GM18873 (cell line): ENCODE measurements around the gene TFCP2L1.

Source experiments
- ATAC-seq: cut with Tn5 transposase; IDR thresholded peaks from one replicate; pipeline ENCODE4 v1.9.1; 2021; ENCODE audit warnings: mild to moderate bottlenecking, moderate library complexity, moderate number of reproducible peaks; ENCODE audit not compliant: unreplicated experiment, low FRiP score

The TFCP2L1 gene

DNA sequence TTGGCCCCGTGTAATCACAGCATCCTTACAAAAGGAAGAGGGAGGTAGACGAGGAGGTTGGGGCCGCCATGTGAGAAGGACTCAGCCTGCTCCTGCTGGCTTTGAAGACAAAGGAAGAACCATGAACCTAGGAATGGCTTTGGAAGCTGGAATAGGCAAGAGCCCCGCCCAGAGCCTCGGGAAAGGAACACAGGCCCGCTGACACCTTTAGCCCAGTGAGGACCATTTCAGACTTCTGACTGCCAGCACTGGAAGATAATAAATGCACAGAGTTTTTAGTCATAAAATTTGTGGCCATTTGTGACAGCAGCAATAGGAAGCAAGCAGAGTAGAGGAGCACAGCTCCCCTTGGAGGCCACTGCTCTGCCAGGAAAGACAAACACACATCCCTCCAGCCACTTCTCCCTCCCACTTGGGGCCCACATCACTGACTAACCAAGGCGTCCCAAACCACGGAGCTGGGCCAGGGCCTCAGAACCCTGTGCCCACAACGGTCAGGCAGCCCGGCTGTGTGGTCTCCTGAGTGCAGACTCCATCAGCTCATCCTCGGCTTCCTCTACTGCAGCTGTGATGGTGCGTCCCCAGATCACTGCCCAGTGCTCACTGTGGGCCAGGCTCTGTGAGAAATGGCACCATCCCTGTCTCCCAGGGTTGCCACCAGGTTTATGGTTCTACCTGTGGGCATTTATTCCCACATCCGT, 39.7 kb downstream of the TFCP2L1 start:
- no peak for ATAC-seq

- ATAC-seq, result no peak
Observed at GRCh38 chr2:121244616-121245015, 40.4 kb downstream of the TFCP2L1 start.

- ATAC-seq, result no peak
Observed at GRCh38 chr2:121243821-121244460, 41.1 kb downstream of the TFCP2L1 start.

- ATAC-seq, result no peak
Observed at GRCh38 chr2:121242976-121243375, 42.0 kb downstream of the TFCP2L1 start.

DNA sequence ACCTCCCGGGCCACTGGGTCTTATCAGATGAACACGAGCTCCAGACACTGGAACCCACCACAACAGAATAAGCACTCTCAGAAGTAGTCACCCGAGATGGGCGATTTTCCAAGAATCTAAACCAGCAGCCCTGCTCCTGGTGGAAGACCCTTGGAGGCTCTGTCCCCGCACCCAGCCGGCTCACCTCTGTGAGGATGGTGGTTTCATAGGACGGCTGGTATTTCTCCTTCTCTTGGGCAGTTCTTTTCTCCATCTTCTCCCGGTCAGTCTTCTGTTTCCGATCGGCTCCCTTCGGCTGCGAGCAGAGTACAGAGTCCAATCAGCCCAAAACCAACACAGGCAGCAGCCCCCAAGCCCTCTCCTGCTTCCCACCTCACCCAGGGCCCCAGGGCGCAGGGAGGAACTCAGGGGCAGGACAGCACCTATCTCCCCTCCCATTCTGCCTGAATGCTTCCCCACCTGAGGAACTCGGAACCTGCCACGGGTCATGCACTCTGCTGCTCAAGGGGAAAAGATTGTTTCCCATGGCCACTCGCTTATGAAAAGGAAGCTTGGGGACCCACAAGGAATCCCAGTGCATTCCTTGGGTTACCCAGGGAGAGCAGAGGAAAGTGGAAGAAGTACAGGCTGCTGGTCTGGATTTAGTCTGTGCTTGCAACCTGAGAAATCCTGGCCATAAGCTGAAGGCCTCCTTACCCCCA, 42.7 kb downstream of the TFCP2L1 start:
- ATAC-seq, result no peak

GRCh38 chr2:121241466-121241865, 43.5 kb downstream of the TFCP2L1 start:
- no peak for ATAC-seq

GRCh38 chr2:121240436-121240835, 44.6 kb downstream of the TFCP2L1 start:
- no peak for ATAC-seq

DNA sequence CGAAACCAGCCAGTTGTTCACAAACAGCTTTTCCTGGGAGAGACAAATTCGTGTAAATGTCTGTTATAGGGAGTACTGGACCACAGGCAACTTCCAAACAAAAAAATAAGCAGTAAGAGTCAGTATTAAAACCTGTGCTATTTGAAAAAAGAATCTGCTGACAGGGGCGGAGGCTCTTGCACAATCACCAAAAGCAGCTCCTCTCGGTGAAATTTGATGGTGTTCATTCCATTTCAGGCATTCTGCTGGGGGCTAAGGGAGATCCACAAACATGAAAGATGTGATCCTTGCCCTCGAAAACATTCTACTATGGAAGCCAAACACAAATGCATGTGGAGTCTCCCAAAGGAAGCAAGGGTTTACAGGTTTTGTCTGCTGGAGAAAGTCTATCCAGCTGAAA, 45.0 kb downstream of the TFCP2L1 start:
- ATAC-seq, result no peak

- ATAC-seq, result no peak
Observed at GRCh38 chr2:121239471-121239870, 45.5 kb downstream of the TFCP2L1 start.

GRCh38 chr2:121238828-121239227, 46.2 kb downstream of the TFCP2L1 start:
- ATAC-seq, result no peak

DNA sequence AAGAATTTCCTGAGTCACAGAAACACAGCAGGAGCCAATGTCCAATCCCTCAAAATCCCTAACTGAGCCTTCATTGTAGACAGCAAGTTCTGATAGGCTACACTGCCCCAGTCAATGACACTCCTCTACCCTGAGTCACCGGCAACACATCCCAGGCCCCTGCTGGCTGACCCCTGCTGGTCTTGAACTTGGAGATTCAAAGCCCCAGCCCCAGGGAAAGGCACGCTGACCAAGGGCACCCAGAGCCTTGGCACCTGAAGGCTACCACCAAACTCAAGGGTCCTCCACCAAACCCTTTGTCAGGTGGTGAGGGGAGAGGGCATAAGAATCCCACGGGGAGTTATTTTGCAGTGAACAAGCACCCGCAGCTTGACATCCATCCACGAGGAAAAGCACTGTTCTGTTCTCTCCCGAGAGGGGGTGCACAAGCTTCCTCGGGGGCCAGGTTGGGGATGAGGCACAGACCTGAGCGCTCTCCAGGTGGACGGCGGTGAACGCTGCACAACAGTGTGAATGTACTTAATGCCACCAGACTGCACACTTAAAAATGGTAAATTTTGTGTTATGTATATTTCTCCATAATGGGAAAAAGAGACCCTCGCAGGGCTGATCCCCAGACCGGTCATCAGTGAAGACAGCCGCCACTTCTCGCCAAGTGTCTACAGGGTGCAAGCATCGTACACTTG, 46.9 kb downstream of the TFCP2L1 start:
- ATAC-seq, result no peak

DNA sequence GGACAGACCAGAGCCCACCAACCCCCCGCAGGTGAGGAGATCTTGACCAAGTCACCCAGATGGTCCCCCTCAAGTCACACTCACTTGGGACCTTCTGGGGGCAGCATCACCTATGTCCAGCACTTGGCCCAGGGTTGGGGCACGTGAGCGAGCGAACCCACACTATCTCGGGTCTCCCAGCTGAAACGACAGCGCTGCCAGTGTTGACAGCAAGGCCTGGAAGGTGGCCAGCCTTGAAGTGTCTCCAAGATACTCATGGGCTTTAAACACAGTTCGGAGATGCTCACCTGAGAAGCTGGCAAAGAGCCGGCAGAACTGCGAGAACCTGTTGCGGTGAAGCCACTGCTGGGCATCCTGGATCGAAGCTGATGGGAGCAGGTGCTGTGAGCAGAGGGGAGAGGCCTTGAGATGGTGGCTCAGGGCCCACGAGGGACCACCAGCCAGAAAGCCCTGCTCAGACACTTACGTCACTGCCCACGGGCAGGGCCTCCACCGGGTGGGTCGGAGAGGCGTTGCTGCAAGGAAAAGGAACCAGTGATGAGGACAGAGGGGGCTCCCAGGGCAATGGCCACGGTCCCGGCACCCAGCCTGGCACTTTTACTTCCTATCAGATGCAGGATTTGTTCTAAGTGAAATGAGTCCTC, 47.5 kb downstream of the TFCP2L1 start:
- ATAC-seq, result no peak

GRCh38 chr2:121236650-121237180, 48.3 kb downstream of the TFCP2L1 start:
- ATAC-seq, result no peak

DNA sequence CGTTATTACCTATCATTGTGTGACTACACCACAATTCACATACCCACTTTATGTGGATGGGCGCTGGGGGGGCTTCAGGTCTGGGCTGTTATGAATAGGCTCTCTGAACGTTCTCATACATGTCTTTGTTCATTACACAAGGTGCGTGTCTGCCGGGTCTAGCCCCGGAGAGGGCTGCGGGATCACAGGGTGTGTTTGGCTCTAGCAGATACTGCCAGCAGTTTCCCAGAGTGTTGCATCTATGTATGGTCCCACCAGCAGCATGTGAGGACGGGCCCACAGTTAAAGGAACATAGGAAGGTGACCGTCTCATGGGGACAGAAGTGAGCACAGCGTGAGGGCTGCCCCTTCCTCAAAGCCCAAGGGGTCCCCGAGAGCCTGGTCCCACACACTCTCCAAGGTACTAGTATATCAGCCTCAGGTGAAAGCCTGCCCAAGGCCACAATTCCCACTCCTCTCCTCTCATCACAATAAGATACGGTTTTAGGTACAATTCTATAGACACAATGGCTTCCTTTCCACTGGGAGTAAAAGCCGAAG, 48.8 kb downstream of the TFCP2L1 start:
- ATAC-seq, result no peak

GRCh38 chr2:121235542-121235941, 49.5 kb downstream of the TFCP2L1 start:
- ATAC-seq, result no peak

GRCh38 chr2:121234791-121235190, 50.2 kb downstream of the TFCP2L1 start:
- ATAC-seq, result no peak

GRCh38 chr2:121234144-121234543, 50.9 kb downstream of the TFCP2L1 start:
- no peak for ATAC-seq

GRCh38 chr2:121233486-121234110, 51.4 kb downstream of the TFCP2L1 start:
- no peak for ATAC-seq

DNA sequence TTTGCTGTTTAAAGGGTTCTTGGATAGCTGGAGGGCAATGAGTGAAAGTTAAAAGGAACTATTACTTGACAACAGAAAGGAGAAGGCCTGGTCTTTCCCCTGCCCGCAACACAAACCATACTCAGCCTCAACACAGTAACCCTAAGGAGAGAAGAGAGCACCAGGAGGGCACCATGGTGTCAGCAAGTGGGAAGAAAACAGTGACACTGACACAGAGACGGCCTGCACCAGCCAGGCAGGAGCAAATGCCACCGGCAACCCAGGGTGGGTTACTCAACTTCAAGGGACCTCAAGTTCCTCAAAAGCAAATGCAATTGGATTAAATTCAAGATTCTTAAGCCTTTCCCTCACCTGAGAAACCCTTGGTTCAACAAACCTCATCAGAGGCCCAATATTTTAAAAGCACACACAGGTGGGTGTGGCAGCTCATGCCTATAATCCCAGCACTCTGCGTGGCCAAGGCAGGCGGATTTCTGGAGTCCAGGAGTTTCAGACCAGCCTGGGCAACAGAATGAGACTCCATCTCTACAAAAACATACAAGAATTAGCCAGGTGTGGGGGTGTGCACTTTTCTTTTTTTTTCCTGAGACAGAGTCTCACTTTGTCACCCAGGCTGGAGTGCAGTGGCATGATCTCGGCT, 52.3 kb downstream of the TFCP2L1 start:
- no peak for ATAC-seq
